GM21526 (cell line): ENCODE data around the gene MYH6.

Experiments
- ATAC-seq: cut with Tn5 transposase; IDR thresholded peaks from one replicate; pipeline ENCODE4 v1.9.1; 2021; ENCODE audit warnings: moderate library complexity; ENCODE audit not compliant: unreplicated experiment, low FRiP score

Gene MYH6

DNA sequence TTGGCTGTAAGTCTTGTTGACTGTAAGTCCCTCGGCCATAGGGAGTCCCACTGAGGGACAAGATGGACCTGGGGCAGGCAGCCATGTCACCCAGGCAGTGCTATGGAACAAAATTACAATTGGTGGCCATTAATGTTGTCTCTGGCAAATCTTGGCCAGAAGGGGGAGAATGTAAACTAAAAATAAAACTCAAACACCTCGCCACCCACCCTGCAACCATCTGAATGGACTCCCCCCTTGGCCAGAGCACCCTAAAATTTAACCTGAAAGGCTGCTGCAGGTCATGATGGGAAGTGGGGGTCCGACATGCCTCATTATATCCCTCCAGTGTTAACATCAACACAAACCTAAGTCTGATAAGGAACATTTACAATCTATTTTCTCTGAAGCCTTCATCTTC lies 63.6 kb downstream of the MYH6 start:
- no peak for ATAC-seq

DNA sequence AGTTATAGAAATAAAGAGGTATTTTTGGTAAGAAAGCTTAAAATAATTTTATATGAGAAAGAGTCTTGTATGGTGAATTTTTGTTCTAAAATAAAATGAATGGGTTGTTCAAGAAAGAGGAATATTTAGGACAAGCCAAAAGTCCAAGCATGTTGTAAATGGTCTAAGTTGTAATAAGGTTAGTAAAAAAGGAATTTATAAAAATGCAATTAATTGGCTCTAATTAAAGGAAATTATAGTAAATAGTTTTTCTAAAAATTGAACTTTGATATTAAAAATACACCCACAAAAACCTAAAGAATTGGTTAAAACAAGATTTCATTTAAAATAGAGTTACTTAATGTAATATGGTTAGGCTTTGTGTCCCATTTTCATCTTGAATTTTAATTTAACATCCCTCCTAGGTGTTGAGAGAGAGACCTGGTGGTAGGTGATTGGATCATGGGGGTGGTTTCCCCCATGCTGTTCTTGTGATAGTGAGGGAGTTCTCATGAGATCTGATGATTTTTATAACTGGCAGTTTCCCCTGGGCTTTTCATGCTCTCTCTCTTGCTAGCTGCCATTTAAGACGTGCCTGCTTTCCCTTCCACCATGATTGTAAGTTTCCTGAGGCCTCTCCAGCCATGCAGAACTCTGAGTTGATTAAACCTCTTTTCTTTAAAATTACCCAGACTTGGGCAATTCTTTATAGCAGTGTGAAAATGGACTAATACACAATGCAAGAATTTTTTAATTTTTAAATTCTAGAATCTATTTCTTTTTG lies 68.4 kb downstream of the MYH6 start:
- no peak for ATAC-seq

DNA sequence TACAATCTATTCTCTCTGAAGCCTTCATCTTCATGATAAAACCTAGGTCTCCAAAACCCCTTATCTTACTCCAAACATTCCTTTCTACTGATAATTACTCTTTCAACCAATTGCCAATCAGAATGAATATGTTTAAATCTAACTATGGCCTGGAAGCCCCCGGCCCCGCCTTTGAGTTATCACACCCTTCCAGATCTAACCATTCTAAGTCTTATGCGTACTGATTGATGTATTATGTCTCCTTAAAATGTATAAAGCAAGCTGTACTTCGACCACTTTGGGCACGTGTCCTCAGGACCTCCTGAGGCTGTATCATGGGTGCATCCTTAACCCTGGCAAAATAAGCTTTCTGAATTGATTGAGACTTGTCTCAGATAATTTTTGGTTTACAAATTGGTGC lies 72.5 kb downstream of the MYH6 start:
- ATAC-seq = no peak
